GM12873 (cell line): ENCODE results near the gene RBM19.

Experiments
- TF ChIP-seq, protein P1 (sequence below): IDR thresholded peaks from 2 replicates; pipeline ENCODE4 v1.5.1; 2012; ENCODE audit warnings: low read depth, mild to moderate bottlenecking, moderate library complexity, low read length, control low read depth; ENCODE audit not compliant: insufficient read depth; ENCODE audit errors: missing control alignments

The RBM19 gene

DNA sequence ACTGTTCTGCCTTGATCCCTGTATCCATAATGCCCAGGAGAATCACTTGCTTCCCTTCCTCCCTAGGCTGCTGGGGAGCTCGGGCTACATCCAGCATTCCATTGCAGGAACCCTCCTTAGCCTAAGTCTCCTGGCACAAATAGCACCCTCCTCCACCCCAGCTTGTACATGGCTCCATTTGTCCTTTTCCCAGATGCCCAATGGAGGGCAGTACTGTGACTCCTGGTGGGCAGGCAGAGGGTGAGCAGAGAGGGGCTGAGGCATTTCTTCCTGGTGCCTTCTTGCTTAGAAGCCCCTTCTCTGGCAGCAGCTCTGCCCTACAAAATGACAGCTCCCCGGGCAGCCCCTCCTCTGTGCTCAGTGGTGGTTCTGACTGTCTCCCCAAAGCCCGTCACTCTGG is 86.5 kb downstream of the RBM19 start:
- TF ChIP-seq, protein P1, sequence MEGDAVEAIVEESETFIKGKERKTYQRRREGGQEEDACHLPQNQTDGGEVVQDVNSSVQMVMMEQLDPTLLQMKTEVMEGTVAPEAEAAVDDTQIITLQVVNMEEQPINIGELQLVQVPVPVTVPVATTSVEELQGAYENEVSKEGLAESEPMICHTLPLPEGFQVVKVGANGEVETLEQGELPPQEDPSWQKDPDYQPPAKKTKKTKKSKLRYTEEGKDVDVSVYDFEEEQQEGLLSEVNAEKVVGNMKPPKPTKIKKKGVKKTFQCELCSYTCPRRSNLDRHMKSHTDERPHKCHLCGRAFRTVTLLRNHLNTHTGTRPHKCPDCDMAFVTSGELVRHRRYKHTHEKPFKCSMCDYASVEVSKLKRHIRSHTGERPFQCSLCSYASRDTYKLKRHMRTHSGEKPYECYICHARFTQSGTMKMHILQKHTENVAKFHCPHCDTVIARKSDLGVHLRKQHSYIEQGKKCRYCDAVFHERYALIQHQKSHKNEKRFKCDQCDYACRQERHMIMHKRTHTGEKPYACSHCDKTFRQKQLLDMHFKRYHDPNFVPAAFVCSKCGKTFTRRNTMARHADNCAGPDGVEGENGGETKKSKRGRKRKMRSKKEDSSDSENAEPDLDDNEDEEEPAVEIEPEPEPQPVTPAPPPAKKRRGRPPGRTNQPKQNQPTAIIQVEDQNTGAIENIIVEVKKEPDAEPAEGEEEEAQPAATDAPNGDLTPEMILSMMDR, result no peak

DNA sequence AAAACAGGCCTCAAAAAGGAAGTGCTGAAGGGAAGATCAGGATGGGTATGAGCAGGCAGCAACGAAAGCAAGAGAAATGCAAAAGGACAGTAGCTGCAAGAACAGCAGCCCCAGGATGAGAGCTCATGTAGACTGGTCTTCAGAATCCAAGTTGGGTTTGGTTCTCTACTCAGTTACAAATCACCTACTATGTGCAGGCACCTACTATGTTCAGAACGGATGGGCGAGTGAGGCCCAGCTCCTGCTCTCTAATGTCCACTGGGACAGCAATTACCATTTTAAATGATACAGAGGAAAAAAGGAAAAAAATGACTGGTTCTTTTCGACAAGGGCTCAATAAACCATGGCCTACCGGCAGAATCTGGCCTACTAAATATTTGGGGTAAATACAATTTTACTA is 88.5 kb downstream of the RBM19 start:
- TF ChIP-seq, protein P1, result no peak

DNA sequence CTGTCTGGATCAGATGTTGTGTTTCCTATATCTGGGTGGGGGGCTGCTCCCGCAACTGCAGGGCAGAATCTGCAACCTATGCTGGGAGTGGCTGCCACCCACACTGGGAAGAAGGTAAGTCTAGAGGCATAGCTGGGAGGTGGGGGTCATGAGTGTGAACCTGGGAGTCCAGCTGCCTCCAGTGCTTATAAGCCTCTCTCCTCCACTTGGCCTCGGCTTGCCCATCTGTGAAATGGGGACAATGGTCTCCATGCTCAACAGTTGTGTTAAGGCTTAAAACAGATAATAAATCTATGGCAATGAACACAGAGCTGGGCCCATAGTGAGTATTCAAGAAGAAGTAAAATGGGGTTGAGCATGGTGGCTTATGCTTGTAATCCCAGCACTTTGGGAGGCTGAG is 90.0 kb downstream of the RBM19 start:
- TF ChIP-seq, protein P1, result no peak

DNA sequence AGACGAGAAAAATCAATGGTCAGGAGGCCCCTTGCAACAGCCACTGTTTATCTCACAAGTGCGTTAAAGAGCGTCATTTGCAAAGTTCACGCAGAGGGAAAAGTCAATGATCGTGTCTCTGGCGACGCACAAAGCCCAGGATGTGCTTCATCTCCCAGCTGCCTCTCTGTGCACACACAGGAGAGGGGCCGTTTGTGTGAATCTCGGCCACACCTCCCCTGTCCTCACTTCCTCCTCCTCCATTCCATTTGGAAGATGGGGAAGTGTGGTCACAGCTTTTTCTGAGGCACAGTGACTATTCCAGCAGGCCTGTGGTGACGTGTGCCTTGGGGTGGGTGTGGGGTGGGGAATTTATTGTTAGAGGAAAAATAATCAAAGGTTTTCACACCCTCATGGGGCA is 90.4 kb downstream of the RBM19 start:
- TF ChIP-seq, protein P1, result no peak

DNA sequence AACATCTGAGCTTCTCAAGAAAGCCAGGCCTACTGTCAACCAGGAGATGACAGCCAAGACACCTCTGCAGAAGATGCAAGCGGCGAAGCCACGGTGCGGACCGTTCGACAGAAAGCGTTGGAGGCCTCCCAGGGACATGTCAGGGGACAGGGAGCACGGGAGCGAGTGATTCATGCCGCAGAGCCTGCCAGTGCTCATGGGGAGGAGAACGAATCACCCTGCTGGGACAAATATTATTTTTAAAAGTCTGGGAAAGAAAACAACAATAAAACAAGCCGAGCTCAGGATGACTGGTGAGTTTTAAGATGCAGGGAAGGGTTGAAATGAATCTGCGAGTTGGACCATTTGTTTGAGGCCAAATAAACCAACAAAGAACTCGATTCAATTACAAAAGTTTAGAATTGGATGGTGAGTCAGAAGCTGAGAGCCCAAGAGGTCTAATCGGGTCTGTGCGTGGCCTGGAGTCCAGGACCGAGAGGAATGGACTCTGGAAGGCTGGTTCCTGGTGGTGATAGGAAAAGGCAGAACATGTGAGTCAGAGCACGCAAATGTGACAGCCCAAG is 91.0 kb downstream of the RBM19 start:
- TF ChIP-seq, protein P1, result no peak

DNA sequence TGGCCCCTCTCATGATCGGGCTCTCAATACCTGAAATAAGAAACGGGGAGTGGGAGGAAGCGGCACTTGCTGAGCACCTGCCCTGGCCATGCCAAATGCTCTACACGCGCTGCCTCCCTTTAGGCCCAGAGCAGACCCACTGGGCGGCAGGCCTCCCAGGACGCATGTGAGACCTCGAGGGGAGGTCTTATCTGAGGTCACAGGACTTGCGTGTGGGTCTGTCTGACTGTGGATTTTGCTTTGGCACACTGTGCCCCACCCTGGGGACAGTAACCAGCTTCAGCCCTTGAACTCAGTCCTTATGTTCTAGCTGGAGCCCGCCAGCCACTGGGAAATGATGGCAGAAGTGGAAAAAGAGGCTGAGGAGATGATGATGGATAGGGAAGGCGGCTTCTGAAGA is 91.8 kb downstream of the RBM19 start:
- TF ChIP-seq, protein P1, result no peak

DNA sequence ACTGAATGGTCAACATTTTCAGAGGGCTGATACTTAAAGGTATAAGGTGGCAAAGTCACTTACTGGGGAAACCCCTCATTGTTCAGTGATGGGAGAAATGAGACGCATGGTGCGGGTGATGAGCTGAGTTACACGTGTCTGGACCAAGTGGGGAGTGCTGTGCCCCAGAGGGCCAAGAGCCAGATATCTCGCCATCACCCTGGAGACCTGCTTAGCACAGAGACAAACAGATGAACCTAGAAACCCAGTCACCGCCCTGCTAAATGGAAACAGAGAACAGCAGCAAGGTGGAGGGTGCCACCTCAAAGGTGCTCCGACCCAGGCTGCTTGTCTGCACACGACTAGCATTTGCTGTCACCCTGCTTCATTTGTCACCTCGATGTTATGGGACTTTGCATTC is 92.4 kb downstream of the RBM19 start:
- TF ChIP-seq, protein P1, result no peak
